ENCODE results near the gene CDH13.

DNA sequence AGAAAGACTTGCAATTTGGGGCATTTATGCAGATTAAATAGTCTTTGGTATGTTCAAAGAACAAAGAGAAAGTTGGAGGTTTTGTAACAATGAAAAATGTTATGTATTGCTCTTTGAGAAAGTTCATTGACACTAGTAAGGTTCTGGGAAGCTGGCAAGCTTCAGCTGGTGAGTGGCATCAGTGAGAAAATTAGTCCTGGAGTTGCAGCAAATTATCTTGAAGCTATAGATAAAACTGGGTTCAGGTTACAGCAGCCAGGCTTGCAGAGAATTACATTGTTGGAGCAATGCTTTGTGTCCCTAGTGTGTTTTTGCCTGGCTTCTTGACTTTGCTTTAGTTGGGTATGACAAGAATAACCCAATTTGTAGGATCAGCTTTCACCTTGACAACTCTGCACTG, 221.2 kb downstream of the CDH13 start:
- TF ChIP-seq, protein P1, sequence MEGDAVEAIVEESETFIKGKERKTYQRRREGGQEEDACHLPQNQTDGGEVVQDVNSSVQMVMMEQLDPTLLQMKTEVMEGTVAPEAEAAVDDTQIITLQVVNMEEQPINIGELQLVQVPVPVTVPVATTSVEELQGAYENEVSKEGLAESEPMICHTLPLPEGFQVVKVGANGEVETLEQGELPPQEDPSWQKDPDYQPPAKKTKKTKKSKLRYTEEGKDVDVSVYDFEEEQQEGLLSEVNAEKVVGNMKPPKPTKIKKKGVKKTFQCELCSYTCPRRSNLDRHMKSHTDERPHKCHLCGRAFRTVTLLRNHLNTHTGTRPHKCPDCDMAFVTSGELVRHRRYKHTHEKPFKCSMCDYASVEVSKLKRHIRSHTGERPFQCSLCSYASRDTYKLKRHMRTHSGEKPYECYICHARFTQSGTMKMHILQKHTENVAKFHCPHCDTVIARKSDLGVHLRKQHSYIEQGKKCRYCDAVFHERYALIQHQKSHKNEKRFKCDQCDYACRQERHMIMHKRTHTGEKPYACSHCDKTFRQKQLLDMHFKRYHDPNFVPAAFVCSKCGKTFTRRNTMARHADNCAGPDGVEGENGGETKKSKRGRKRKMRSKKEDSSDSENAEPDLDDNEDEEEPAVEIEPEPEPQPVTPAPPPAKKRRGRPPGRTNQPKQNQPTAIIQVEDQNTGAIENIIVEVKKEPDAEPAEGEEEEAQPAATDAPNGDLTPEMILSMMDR (IDR thresholded peaks at IDR 0.05), result no peak
- no peak for TF ChIP-seq POLR2A (IDR thresholded peaks at IDR 0.05)

Data from Peyer's patch (tissue), 4 donors.